ENCODE measurements around the gene CEP295NL. TPM values are rescaled to one million over a fixed set of nuclear protein-coding genes. Genes with fewer than 3 reads are reported as not detected.

Gene CEP295NL
- total and polyA plus RNA-seq, 2 of the 8 experiments (the other 6 are each of a cell fraction or from before 2014, with no cell fraction given) = 0.06 to 2.0 TPM

- TF ChIP-seq HDAC6 (IDR thresholded peaks at IDR 0.05; ENCODE audit: low read depth, low read length) = no peak
- TF ChIP-seq USF2 (IDR thresholded peaks at IDR 0.05; ENCODE audit: low read length) = no peak
- peak; percentile 33; the same call in 1 of the 2 replicates for TF ChIP-seq JUND (IDR thresholded peaks at IDR 0.05; ENCODE audit: low read length)
- TF ChIP-seq ZNF274 (IDR thresholded peaks at IDR 0.05; ENCODE audit: borderline replicate concordance, extremely low read depth, low read length) = no peak
- TF ChIP-seq RAD21 (IDR thresholded peaks at IDR 0.05 in 1 of 2, conservative IDR thresholded peaks at IDR 0.05 in 1 of 2; ENCODE audit: low read depth in 2 of 2, low read length in 2 of 2) = peak; percentile 79 to 82
Measured at GRCh38 chr17:78865682-78866390, 37.2 kb downstream of the CEP295NL start (continued).

Data from H1 (cell line).